NK-92 (cell line): ENCODE measurements around the gene LMOD2.

ENCODE experiments used
- DNase-seq: peaks from one replicate; lab custom pipeline; 2025; ENCODE audit not compliant: unreplicated experiment; lab: John Stamatoyannopoulos, UW

LMOD2 gene

DNA sequence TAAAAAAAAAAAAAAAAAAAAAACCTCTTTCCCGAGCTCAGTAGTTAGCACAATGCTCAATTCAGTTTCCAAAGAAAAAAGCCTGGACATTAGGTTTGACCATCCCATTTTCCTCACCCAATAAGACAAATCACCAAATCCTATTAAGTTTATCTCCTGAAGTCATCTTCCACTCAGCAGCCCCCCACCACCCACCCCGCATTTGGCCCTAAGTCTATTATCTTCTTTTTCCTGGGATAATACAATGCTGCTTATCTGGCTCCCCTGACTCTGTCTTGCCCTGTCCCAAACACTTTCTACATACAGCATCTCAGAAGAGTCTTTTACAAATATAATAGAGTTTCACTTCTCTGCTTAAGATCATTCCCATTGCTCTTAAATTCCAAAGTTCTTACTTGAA, 17.8 kb upstream of the LMOD2 start:
- no peak for DNase-seq

DNA sequence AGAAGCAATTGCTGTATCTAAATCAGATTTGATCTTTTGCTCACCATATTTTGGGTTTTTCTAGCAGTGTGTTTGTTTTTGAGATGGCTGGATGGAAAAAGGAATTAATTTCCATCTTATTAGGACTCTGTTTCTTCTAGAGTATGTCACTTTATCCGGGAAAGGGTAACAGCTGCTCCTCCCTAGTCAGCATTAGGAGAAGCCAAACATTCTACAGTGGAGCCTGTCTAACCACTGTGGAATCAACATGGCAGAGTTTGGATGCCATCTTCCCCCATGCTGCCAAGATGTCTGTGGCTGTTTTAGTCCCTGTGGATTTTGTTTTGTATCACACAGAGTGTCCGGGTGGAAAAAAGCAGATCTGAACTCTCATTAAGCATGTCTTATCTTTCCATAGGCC, 16.0 kb upstream of the LMOD2 start:
- DNase-seq = no peak

DNA sequence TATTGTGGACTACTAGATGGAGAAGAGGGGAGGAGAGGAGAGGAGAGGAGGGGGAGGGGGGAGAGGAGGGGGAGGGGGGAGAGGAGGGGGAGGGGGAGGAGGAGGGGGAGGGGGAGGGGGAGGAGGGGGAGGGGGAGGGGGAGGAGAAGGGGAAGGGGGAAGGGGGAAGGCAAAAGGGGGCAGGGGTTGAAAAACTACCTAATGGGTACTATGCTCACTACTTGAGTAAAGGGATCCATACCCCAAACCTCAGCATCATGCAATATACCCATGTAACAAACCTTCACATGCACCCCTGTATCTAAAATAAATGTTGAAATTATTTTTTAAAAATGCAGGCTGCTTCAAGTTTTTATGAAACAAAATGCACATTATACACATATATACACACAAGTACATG, 15.1 kb upstream of the LMOD2 start:
- DNase-seq = no peak

DNA sequence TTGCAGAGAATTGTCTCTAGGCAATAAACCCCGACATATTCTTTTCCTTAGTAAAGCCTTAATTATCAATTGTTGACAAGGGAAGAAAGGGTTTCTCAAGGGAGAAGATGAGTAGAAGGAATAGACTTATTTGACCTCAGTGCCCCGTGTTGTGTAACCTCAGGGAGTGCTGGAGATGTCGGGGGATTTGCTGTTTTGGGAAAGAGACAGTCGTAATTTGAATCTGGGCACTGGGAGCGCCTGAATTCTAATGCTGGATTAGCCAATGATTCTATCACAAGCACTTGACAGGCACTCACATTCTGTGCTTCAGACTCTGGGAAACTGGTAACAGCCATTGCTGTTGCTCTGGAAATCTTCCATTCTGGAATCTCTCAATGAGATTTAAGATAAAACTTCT, 13.8 kb upstream of the LMOD2 start:
- DNase-seq = no peak

DNA sequence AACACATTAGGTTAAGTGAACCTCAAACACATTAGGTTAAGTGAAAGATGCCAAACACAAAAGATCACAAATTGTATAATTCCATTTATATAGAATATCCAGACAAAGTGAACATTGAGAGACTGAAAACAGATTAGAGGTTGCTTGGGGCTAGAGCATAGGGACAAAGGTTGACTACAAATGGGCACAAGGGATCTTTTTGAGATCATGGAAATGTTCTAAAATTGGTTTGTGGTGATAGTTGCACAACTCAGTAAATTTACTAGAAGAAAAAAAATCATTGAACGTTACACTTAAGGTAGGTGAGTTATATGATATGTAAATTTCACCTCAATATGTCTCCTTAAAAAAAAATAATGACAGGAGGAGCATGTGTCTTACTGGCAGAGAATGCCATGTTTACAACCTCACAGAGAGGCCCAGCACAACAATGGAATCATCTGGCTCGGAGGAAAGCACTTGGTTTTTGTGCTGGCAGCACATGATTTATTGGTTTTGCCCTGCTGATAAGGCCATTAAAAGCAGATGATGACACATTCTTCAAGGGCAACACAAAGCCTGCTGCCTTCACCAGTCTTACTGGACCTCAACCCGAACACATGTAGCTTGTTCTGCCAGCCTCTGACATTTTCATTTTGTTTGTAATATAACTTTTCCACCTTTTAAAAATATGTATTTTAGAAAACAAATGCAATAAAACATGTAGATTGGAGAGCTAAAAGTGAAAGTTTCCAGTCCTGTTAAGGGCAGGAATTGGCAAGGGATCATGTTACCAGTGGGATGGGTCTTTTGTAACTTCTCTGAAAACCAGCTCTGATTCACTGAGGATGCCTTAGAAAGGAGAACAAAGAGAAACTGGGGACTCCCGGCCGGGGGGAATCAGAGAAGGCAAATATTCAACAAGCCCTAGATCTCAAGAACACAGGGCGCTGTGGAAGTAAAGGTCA, 11.9 kb upstream of the LMOD2 start:
- no peak for DNase-seq

DNA sequence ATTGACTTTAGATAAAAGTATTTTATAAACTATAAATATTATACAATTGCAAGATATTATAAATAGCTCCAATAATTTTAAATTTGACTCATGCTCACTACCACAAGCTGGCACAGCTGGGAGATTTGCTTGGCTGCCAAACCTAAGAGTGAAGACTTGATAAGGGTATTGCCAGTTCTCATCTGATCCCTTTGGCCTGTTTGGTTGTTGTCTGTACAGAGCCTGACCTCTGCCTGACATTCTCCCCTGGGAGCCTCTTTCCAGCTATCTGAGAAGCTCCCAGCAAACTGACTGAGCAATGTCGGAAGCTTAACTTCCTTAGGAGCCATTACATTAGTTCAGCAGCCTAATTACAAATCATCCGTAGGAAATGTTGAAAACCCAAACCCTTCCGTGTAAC, 10.2 kb upstream of the LMOD2 start:
- DNase-seq = no peak

DNA sequence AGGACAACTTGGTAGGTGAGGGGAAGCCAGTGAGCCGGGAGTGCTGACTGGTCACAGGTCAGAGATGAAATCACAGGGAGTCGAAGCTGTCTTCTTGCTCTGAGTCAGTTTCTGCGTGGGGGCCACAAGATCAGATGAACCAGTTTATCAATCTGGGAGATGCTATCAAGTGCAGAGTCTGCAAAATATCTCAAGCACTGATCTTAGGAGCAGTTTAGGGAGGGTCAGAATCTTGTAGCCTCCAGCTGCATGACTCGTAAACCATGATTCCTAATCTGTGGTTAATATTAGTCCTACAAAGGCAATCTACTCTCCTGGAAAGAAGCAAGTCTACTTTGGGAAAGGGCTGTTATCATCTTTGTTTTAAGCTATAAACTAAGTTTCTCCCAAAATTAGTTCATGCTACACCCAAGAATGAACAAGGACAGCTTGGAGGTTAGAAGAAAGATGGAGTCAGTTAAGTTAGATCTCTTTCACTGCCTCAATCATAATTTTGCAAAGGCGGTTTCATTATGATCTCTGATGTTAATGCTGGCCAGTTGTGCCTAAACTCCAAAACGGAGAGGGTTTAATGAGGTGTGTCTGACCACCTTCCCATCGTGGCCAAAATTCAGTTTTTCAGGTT, 8.4 kb upstream of the LMOD2 start:
- DNase-seq = no peak

DNA sequence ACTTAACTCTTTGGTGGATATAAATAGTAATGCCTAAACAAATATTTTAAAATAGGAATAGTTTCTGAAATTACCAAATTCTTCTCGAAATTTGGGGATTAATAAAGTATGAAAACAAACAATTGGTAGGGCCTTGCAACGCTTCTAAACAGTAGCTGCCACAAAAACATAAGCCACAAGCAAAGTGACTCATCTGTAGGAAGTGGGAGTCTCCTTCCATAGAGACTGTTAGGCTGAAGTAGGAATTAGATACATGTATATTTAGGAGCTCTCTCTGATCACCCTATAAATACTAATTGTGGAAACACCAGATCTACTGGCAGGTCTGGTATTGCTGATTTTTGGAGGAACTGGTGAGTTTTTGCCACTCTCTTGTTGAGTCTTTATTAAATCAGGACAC, 5.7 kb upstream of the LMOD2 start:
- no peak for DNase-seq

DNA sequence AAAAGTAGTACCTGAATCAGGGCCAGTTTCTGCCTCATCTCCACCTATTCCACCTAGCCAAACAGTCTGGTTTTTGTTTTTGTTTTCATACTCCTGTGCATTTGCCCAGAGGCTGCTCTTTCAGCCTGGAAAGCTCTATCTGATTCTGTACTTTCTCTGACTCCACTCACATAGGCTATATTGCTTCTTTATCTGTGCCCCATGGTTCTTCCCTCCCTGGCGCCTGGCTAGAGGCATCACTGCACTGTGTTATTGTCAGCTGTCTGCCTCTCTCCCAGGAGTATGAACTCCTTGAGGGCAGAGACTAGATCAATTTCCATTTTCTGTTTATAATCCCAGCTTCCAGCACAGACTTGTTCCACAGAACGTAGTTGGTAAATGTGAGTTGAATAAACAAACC, 5.1 kb upstream of the LMOD2 start:
- DNase-seq = no peak

DNA sequence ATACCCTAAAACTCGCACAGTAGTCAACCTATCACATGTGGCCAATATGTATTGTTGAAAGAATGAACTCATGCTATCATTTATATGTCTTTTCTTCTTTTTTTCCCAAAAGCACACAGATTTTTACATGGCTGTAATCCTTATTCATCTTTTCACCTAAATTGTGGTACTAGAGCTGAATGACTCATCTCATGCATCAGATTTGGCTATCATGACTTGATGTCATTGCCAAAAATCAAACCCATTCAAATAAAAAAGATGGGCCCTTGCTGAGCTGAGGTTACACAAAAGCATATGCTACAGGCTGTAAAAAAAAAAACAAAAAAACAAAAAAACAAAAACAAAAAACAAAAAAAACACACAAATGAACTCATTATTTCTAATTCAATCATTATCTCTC, 3.3 kb upstream of the LMOD2 start:
- no peak for DNase-seq

DNA sequence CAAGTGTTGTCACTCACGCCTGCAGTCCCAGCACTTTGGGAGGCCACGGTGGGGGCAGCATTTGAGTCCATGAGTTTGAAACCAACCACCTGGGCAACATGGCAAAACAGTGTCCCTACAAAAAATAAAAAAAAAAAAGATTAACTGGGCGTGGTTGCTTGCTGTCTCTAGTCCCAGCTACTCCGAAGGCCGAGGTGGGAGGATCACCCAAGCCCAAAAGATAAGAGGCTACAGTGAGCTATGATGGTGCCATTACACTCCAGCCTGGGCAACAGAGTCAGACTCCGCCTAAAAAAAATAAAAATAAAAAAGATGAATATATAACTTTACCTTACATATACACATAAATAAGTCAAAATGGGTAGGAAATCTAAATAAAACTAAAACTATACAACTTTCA, 2.5 kb upstream of the LMOD2 start:
- DNase-seq = no peak

DNA sequence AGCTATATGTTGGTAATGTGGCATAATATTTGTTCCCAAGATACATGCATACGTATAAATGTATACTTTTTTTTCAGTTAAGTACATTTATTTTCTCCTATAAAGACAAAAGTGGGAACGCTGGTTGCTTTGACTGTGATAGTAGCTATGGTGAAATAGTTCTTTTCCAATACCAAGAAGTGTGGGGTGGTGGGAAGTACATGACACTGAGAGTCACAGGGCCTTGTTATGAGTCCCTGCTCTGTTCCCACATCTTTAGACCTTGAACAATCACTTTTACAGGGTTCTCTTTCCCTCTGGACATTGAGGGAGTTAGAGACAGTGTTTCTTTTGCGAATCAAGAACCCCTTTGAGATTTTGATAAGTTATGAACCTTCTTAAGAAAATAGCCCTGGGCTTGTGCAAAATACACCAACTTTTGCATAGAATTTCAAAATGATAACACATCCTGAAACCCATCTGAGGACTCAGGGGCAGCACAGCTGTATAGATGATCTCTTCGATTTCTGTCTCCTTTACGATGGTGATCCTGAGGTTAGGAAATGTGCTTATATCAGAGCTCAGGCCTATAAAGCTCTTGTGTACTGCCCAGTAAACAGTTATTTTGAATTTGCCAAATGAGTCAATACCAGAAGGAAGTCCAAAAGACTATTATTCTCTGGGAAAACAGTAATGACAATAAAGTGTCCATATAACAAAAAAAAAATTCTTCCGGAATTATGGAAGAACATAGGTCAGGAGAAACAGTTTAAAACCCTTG, 1.1 kb downstream of the LMOD2 start:
- DNase-seq = no peak

DNA sequence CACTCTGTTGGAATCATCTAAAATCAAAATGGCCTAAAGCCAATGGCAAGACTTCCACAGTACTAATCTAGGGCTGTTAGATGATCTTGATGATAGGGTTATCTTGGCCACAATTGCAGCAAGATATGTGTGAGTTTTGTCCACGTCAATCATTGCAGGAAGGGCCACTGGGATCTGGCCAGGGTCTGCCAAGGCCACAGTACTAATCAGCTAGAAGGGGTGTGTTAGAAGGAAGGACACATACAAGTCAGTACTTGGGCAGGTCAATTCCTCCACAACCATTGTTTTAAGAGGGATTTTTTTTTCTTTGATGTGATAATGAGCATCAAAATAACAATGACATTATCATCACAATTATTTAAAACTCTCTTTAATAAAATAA, 1.6 kb downstream of the LMOD2 start:
- no peak for DNase-seq

DNA sequence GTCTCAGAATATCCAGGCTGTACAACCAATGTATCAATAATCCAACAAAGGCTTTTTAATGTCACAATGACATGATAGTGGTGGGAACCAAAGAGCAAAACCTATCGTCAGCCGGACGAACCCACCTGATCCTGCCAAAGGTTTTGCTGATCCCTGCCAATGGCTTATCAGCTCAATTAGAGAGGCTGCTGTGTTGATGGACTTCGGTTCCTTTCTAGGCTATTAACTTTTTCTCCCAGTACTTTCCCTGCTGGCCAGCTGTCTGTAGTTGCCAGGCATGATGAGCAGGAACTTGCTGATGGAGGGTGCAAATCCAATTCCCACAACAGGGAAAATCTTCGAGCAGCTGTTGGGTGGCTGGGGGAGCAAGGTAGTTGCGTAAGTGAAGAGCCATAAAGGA, 2.4 kb downstream of the LMOD2 start:
- no peak for DNase-seq

DNA sequence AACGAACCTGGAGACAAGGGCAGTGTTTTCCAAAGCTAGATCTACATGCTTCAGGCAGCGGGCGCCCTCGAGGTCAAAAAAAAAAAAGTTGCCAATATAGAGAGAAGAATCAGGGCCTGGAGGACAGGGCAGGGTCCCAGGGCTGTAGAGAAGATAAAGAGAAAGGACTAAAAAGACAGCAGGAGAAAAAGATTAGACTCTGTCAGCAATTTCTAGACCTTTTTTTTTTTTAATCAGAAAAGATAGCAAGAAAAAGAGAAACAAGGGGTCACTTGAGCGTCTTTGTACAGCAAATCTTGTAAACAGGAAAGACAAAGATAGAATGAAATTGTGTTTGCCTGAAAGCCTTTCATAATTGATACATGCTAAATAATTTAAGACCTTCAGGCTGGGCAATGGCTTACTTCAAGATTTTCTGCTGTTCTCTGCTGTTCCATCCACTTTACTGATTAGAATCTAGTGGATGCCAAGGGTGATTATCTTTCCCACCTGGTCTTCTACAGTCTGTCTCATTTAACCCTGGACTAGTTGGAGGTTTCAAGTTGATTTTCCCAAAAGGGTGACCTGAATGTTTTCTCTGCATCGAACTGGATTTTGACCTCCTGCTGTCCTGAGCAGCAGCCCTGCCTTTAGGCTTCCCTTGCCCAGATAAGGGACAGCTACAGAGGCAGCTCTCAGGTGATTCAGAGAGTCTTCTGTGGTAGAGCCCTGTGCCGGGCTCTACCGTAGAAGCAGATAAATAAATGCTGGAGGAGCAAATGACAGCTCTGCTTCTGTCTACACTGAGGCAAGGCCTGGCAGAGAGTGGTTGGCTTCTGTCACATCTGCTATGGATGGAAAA, 5.1 kb downstream of the LMOD2 start:
- no peak for DNase-seq

DNA sequence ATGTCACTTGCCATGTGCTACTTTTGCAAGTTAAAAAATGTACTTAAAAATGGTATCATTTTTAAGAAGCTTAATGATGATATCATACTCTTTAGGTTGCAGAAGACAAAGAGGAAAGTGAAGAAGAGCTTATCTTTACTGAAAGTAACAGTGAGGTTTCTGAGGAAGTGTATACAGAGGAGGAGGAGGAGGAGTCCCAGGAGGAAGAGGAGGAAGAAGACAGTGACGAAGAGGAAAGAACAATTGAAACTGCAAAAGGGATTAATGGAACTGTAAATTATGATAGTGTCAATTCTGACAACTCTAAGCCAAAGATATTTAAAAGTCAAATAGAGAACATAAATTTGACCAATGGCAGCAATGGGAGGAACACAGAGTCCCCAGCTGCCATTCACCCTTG, 6.1 kb downstream of the LMOD2 start:
- DNase-seq = no peak

DNA sequence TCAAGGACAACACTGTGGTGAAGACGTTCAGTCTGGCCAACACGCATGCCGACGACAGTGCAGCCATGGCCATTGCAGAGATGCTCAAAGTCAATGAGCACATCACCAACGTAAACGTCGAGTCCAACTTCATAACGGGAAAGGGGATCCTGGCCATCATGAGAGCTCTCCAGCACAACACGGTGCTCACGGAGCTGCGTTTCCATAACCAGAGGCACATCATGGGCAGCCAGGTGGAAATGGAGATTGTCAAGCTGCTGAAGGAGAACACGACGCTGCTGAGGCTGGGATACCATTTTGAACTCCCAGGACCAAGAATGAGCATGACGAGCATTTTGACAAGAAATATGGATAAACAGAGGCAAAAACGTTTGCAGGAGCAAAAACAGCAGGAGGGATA, 6.6 kb downstream of the LMOD2 start:
- no peak for DNase-seq

DNA sequence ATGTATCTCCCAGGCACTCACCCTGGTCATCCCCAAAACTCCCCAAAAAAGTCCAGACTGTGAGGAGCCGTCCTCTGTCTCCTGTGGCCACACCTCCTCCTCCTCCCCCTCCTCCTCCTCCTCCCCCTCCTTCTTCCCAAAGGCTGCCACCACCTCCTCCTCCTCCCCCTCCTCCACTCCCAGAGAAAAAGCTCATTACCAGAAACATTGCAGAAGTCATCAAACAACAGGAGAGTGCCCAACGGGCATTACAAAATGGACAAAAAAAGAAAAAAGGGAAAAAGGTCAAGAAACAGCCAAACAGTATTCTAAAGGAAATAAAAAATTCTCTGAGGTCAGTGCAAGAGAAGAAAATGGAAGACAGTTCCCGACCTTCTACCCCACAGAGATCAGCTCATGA, 7.1 kb downstream of the LMOD2 start:
- no peak for DNase-seq

DNA sequence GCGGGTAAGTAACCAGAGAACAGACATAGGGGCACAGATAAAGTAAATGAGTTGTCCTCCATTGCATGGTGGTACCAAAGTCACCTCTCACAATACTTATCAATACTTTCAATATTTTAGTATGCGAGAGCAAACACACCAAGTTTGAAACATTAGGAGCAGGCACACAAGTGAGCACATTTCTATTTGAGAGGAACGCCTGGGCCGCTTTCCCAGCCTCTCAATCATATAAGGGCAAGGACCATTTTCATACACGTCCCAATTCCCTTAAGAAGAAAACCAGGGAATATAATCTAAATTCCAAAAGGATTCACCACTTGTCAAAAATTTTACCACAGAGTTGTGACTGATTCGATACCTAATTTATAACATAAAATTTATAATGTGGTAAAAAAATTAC, 7.5 kb downstream of the LMOD2 start:
- DNase-seq = no peak

DNA sequence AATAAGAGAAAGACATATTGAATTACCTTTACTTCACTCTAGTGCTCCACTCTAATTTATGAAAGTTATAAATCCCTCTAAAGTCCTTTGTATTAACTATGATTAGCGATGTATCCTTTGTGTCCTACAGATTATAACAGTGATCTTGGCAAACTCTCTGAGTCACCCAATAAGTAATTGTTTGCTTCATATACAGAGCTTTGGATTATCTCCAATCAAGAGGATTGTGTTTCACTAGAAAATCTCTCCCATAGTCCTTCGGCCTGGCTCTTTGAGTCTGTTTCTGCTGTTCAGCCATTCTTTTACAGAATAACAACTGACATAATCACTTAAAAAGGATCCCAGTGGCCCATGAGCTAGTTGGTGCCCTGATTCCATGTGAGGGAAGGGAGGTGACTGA, 9.5 kb downstream of the LMOD2 start:
- no peak for DNase-seq

DNA sequence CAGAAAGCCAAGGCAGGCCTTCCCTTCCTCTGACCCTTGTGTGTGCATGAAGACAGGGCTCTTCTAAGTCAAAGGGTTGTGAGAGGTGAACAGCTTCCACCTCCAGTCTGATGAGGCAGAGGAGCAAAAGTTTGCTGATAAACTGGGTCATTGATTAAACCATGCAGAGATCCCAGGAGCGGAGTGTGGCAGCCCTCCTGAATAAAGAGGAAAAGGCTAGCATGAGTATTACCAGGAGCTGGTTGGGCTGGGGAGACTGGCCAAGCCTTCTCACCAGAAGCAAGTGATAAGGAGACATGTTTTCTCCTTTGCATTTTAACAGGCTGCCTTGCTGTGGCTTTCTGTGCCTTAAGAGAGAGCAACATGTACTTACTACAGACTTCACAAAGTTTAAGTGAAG, 10.2 kb downstream of the LMOD2 start:
- no peak for DNase-seq
